ENCODE measurements around the gene CCDC152.

- TF ChIP-seq CTCF (IDR thresholded peaks at IDR 0.05) (no peak), POLR2A (IDR thresholded peaks at IDR 0.05) (no peak), POLR2AphosphoS5 (IDR thresholded peaks at IDR 0.05) (no peak), EP300 (IDR thresholded peaks at IDR 0.05) (no peak)
Observed at GRCh38 chr5:42756606-42757601, at the start of gene CCDC152.
